Ovary (tissue), 9 donors: Measurements from ENCODE around the gene ADD2. TPM values are rescaled to one million over a fixed set of nuclear protein-coding genes. Genes with fewer than 3 reads are reported as not detected.

ENCODE experiments used
- DNase-seq, 5 donors: peaks; one replicate each; pipeline ENCODE4 v3.0.0-alpha.2; 2019 to 2020
- H3K27ac ChIP-seq, 2 donors: fragments of 200-600 bp; one replicate each; pipeline versions ENCODE4 v1.5.1 to v1.8.0; 2019 to 2022
- H3K27me3 ChIP-seq: fragments of 200-600 bp; one replicate; pipeline ENCODE4 v1.8.0; 2022
- H3K36me3 ChIP-seq: fragments of 200-600 bp; sonication (generic); one replicate; pipeline ENCODE4 v1.5.1; 2019
- H3K4me1 ChIP-seq: one replicate; pipeline ENCODE4 v1.8.1; 2013; ENCODE audit warnings: mild to moderate bottlenecking, moderate library complexity; ENCODE audit not compliant: insufficient read depth
- H3K4me3 ChIP-seq: fragments of 200-600 bp; sonication (generic); one replicate; pipeline ENCODE4 v1.5.1; 2017
- H3K9me3 ChIP-seq, 2 donors: fragments of 200-600 bp in 1 of 2; sonication (generic) in 1 of 2; one replicate each; pipeline versions ENCODE4 v1.5.1 to v1.8.1; 2013 to 2019; ENCODE audit warnings: mild to moderate bottlenecking in 1 of 2, moderate library complexity in 1 of 2
- EP300 ChIP-seq: sonication (generic); formaldehyde crosslinking; IDR thresholded peaks from one replicate; pipeline ENCODE4 v1.6.1; 2017; ENCODE audit warnings: antibody characterized with exemption
- POLR2A ChIP-seq: fragments of 450-650 bp; IDR thresholded peaks from one replicate; pipeline ENCODE4 v1.6.1; 2017; ENCODE audit warnings: antibody characterized with exemption, mild to moderate bottlenecking, moderate library complexity
- WGBS, 3 donors: extraction: QIAGEN DNeasy Blood & Tissue Kit in 1 of 3; methylation state at CpG; one replicate each; pipeline versions ENCODE4 v1.1.5 to v1.1.7; 2013 to 2017; 5-methylcytosine and 5-hydroxymethylcytosine counted together
- intact Hi-C, 4 donors: fragments of 100-400 bp; cut with DNase I; formaldehyde crosslinking; loops; one replicate each; pipeline versions ENCODE4 v1.11.0 to v1.15.1; 2022 to 2023
- polyA plus RNA-seq, 2 donors: library from polyadenylated mRNA; stranded (reverse); fragments of 200-250 nt in 1 of 2; fragments of 350-450 nt in 1 of 2; fragmentation: Illumina TruSeq in 1 of 2; extraction: RNeasy Lipid Tissue Mini Kit (QIAGEN cat#74804) in 1 of 2; gene quantifications; one replicate each; pipeline ENCODE4 v1.2.3, GENCODE V29; 2013 to 2014
- small RNA-seq: library from RNA; depleted of rRNA; stranded (forward); fragments of <200 nt; gene quantifications from one replicate; pipeline ENCODE3, GENCODE V24; 2016
- total RNA-seq, 7 donors: library from RNA; depleted of rRNA in 2 of 7; stranded (reverse); fragments of >200 nt in 2 of 7; fragmentation: NEBNext Ultra II Directional in 3 of 7; extraction: Animal tissue kit (Norgen Biotek cat#: 25700) in 3 of 7; gene quantifications; one replicate each; pipeline versions ENCODE4 v1.1.0 to v1.2.4, GENCODE V29; 2016 to 2023
- TF ChIP-seq, protein P1 (sequence below), 3 donors: fragments of 450-650 bp in 2 of 3; fragments of 200-600 bp in 1 of 3; IDR thresholded peaks; one replicate each; pipeline versions ENCODE4 v1.5.1 to v1.8.0; 2016 to 2022; ENCODE audit warnings: antibody characterized with exemption in 3 of 3, mild to moderate bottlenecking in 1 of 3
- donor health status: DM: no; HTN: no; CAD: no; lungs with moderate emphysema.
- donor health status: DM: no; HTN: no; CAD: no.
- donor health status: Bipolar disorder and iron deficiency.
- donor health status: DM: yes; HTN: yes; CAD: no.
- donor health status: DM: no; HTN: no; CAD: no.
- donor health status: DM: yes; HTN: yes; CAD: no.

ADD2 gene
- total and polyA plus RNA-seq, 9 donors: 0.29 to 6.2 (median 0.82) TPM

DNA sequence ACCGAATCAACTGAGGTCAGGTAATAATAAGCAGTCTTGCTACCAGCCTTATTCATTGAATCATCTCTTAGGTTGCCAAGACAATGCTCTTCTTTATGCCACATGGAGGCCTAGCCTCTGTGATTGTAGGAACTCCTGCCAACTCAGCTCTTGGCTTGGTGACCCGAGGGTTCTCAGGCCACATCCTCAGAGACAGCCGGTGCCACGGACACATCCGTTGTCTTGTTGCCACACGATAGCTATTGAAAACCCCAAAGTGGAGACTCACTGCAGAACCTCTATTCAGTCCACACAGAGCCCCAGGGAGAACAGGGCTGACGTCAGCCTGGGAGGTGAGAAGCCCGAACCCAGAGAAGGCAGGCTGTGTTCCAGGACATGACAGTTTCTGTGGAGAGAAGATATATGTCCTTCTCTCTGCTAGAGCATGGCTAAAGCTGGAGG lies 160.9 kb downstream of the ADD2 start:
- no peak overlapping the region for H3K27ac ChIP-seq
- 65 to 76% (median 73%) methylated on average over 8 of the region's 8 CpGs for WGBS, 3 donors
- H3K4me3 ChIP-seq: no peak overlapping the region
- H3K9me3 ChIP-seq: no peaks in the 10 kb centered on the region
- no peaks in the 10 kb centered on the region for H3K27me3 ChIP-seq
- no peak for DNase-seq
- no peaks in the 10 kb centered on the region for H3K4me1 ChIP-seq
- no peaks in the 10 kb centered on the region for H3K36me3 ChIP-seq
- intact Hi-C loops: no loop called here
- TF ChIP-seq, protein P1, sequence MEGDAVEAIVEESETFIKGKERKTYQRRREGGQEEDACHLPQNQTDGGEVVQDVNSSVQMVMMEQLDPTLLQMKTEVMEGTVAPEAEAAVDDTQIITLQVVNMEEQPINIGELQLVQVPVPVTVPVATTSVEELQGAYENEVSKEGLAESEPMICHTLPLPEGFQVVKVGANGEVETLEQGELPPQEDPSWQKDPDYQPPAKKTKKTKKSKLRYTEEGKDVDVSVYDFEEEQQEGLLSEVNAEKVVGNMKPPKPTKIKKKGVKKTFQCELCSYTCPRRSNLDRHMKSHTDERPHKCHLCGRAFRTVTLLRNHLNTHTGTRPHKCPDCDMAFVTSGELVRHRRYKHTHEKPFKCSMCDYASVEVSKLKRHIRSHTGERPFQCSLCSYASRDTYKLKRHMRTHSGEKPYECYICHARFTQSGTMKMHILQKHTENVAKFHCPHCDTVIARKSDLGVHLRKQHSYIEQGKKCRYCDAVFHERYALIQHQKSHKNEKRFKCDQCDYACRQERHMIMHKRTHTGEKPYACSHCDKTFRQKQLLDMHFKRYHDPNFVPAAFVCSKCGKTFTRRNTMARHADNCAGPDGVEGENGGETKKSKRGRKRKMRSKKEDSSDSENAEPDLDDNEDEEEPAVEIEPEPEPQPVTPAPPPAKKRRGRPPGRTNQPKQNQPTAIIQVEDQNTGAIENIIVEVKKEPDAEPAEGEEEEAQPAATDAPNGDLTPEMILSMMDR (IDR thresholded peaks at IDR 0.05): no peak
- TF ChIP-seq EP300 (no peak), POLR2A (no peak)

Small RNAs within 50 kb of the gene (small RNA-seq; reads per million reads assigned to genes)
- not detected for gene HMGN2P21

Other genes starting within 250 kb of the ADD2 start
- gene TGFA, start 214.4 kb downstream of the ADD2 start, total RNA-seq: 1 to 10 TPM in 5 of 7 donors, under 1 TPM in 2; 0.08 to 8.7 (median 1.2) TPM
- gene TGFA, start 214.4 kb downstream of the ADD2 start, polyA plus RNA-seq: 1 to 10 TPM in 1 of 2 donors, under 1 TPM in 1; 0.36 to 1.4 TPM
- gene FIGLA, start 22.4 kb upstream of the ADD2 start, total RNA-seq: under 1 TPM in 1 of 7 donors, not detected in 6; 0.35 TPM
- gene FIGLA, start 22.4 kb upstream of the ADD2 start, polyA plus RNA-seq: 1 to 10 TPM in 1 of 2 donors, not detected in 1; 3.3 TPM
- 1 to 10 TPM in 1 of 7 donors, under 1 TPM in 5, not detected in 1; 0.11 to 1.4 (median 0.38) TPM for gene CLEC4F, start 52.4 kb upstream of the ADD2 start, total RNA-seq
- 1 to 10 TPM in 1 of 2 donors, under 1 TPM in 1; 0.50 to 1.3 TPM for gene CLEC4F, start 52.4 kb upstream of the ADD2 start, polyA plus RNA-seq
- gene CD207, start 67.6 kb upstream of the ADD2 start, total RNA-seq: 1 to 10 TPM in 1 of 7 donors, under 1 TPM in 4, not detected in 2; 0.13 to 1.5 (median 0.40) TPM
- gene CD207, start 67.6 kb upstream of the ADD2 start, polyA plus RNA-seq: under 1 TPM; 0.35 to 0.83 TPM
- 1 to 10 TPM in 3 of 7 donors, under 1 TPM in 4; 0.24 to 2.8 (median 0.99) TPM for gene VAX2, start 132.4 kb upstream of the ADD2 start, total RNA-seq
- gene VAX2, start 132.4 kb upstream of the ADD2 start, polyA plus RNA-seq: 1 to 10 TPM in 1 of 2 donors, under 1 TPM in 1; 0.25 to 2.1 TPM
- 10 to 100 TPM in 2 of 7 donors, 1 to 10 TPM in 3, under 1 TPM in 1, not detected in 1; 0.72 to 11.9 (median 3.4) TPM for gene ATP6V1B1, start 167.7 kb upstream of the ADD2 start, total RNA-seq
- 1 to 10 TPM in 1 of 2 donors, under 1 TPM in 1; 0.62 to 1.7 TPM for gene ATP6V1B1, start 167.7 kb upstream of the ADD2 start, polyA plus RNA-seq
- gene ANKRD53, start 210.4 kb upstream of the ADD2 start, total RNA-seq: 1 to 10 TPM; 2.0 to 8.3 (median 4.5) TPM
- gene ANKRD53, start 210.4 kb upstream of the ADD2 start, polyA plus RNA-seq: 1 to 10 TPM; 2.2 to 3.3 TPM
- 10 to 100 TPM; 21.6 to 62.9 (median 57.3) TPM for gene TEX261, start 226.7 kb upstream of the ADD2 start, total RNA-seq
- 100 to 1,000 TPM in 1 of 2 donors, 10 to 100 TPM in 1; 44.4 to 132 TPM for gene TEX261, start 226.7 kb upstream of the ADD2 start, polyA plus RNA-seq